H1 (cell line): ENCODE data around the gene OBSCN. TPM values are rescaled to one million over a fixed set of nuclear protein-coding genes. Genes with fewer than 3 reads are reported as not detected.

Source experiments
- CTCF ChIA-PET: fragments of 300-600 bp; sonication (Branson Sonifier 250); formaldehyde crosslinking; loops from one replicate; lab custom pipeline; 2021; ENCODE audit not compliant: partially characterized antibody; lab: Charles Lee
- POLR2A ChIA-PET: fragments of 300-600 bp; sonication (Branson Sonifier 250); formaldehyde crosslinking; loops from one replicate; lab custom pipeline; 2021; ENCODE audit warnings: inconsistent platforms; ENCODE audit not compliant: partially characterized antibody; lab: Charles Lee
- DNase-seq, 2 experiments: peaks; one replicate each; pipeline versions ENCODE4 v3.0.0 to v3.0.0-alpha.2; 2010 to 2022; ENCODE audit warnings: low spot score in 2 of 2, low read depth in 1 of 2, mixed read lengths in 1 of 2
- FAIRE-seq: peaks from 2 replicates; lab custom pipeline; 2011; peaks lifted over from hg19 to GRCh38; lab: Jason Lieb, UNC
- H2AFZ ChIP-seq: 2 replicates; pipeline ENCODE4 v1.8.1; 2012; ENCODE audit warnings: low read length, inconsistent platforms
- H2AK5ac ChIP-seq: 2 replicates; pipeline ENCODE4 v1.6.1; 2013; ENCODE audit warnings: low read depth, low read length
- H2BK120ac ChIP-seq: replicated peaks from 2 replicates; pipeline ENCODE3; 2013; ENCODE audit warnings: low read depth, low read length, inconsistent platforms
- H2BK12ac ChIP-seq: 2 replicates; pipeline ENCODE4 v1.6.1; 2013; ENCODE audit warnings: low read depth, low read length
- H2BK15ac ChIP-seq: 2 replicates; pipeline ENCODE4 v1.6.1; 2013; ENCODE audit warnings: low read length
- H2BK20ac ChIP-seq: 2 replicates; pipeline ENCODE4 v1.6.1; 2013; ENCODE audit warnings: low read length
- H2BK5ac ChIP-seq: 2 replicates; pipeline ENCODE4 v1.6.1; 2013; ENCODE audit warnings: low read depth, low read length
- H3K14ac ChIP-seq: 2 replicates; pipeline ENCODE4 v1.6.1; 2013; ENCODE audit warnings: inconsistent platforms; ENCODE audit not compliant: insufficient read length
- H3K18ac ChIP-seq: 2 replicates; pipeline ENCODE4 v1.6.1; 2013; ENCODE audit warnings: low read length; ENCODE audit errors: extremely low read depth
- H3K23ac ChIP-seq: 2 replicates; pipeline ENCODE4 v1.6.1; 2013; ENCODE audit warnings: inconsistent platforms; ENCODE audit not compliant: insufficient read length
- H3K23me2 ChIP-seq: 2 replicates; pipeline ENCODE4 v1.6.1; 2013; ENCODE audit warnings: low read depth, low read length
- H3K27ac ChIP-seq: 2 replicates; pipeline ENCODE4 v1.6.1; 2011; ENCODE audit warnings: low read depth, low read length, inconsistent platforms
- H3K27me3 ChIP-seq, 4 experiments: replicated peaks in 1 of 4; 1 replicate in 1 of 4; 2 replicates in 3 of 4; pipeline versions ENCODE4 v1.6.1 to v1.8.1; 2011 to 2013; ENCODE audit warnings: low read length in 3 of 4, mild to moderate bottlenecking in 3 of 4, inconsistent platforms in 2 of 4, mixed read lengths in 2 of 4, moderate library complexity in 1 of 4; ENCODE audit not compliant: control insufficient read depth in 3 of 4, insufficient read depth in 3 of 4; ENCODE audit errors: extremely low read depth in 1 of 4
- H3K36me3 ChIP-seq, 4 experiments: 2 replicates each; pipeline versions ENCODE4 v1.6.1 to v1.8.1; 2011 to 2013; ENCODE audit warnings: mild to moderate bottlenecking in 4 of 4, low read length in 3 of 4, moderate library complexity in 2 of 4, control low read depth in 1 of 4, inconsistent platforms in 1 of 4; ENCODE audit not compliant: insufficient read depth in 4 of 4, control insufficient read depth in 2 of 4
- H3K4ac ChIP-seq: replicated peaks from 2 replicates; pipeline ENCODE3; 2013; ENCODE audit warnings: low read length, low read depth, mixed read lengths, inconsistent platforms; ENCODE audit not compliant: insufficient read length
- H3K4me1 ChIP-seq, 4 experiments: replicated peaks in 1 of 4; 1 replicate in 1 of 4; 2 replicates in 3 of 4; pipeline versions ENCODE4 v1.6.1 to v1.8.1; 2011 to 2013; ENCODE audit warnings: low read length in 3 of 4, inconsistent platforms in 2 of 4, mixed read lengths in 1 of 4; ENCODE audit not compliant: insufficient read depth in 4 of 4, control insufficient read depth in 3 of 4
- H3K4me2 ChIP-seq, 2 experiments: 2 replicates each; pipeline versions ENCODE4 v1.6.1 to v1.8.1; 2011 to 2013; ENCODE audit warnings: low read depth in 2 of 2, low read length in 2 of 2, control low read depth in 1 of 2, inconsistent platforms in 1 of 2, mild to moderate bottlenecking in 1 of 2; ENCODE audit not compliant: insufficient read depth in 1 of 2
- H3K4me3 ChIP-seq, 4 experiments: fragments of 200-600, 300-600 bp in 1 of 4; sonication (generic), shearing (Covaris generic), sonication (Bioruptor Twin) in 1 of 4; 2 replicates each; pipeline versions ENCODE4 v1.5.1 to v1.8.1; 2011 to 2016; ENCODE audit warnings: low read length in 4 of 4, low read depth in 3 of 4, control low read depth in 2 of 4, inconsistent platforms in 2 of 4, mild to moderate bottlenecking in 2 of 4, mixed read lengths in 1 of 4, moderate library complexity in 1 of 4; ENCODE audit not compliant: insufficient read depth in 2 of 4; ENCODE audit errors: extremely low read depth in 1 of 4
- H3K56ac ChIP-seq: replicated peaks from 2 replicates; pipeline ENCODE3; 2013; ENCODE audit warnings: low read depth, mild to moderate bottlenecking, mixed read lengths, low read length, inconsistent platforms; ENCODE audit not compliant: insufficient read length
- H3K79me1 ChIP-seq: 2 replicates; pipeline ENCODE4 v1.6.1; 2013; ENCODE audit warnings: low read depth, low read length, control low read depth
- H3K79me2 ChIP-seq, 2 experiments: 2 replicates each; pipeline versions ENCODE4 v1.6.1 to v1.8.1; 2012 to 2013; ENCODE audit warnings: low read length in 2 of 2, mild to moderate bottlenecking in 2 of 2, inconsistent platforms in 1 of 2; ENCODE audit not compliant: insufficient read depth in 2 of 2, control insufficient read depth in 1 of 2
- H3K9ac ChIP-seq, 4 experiments: replicated peaks in 1 of 4; 1 replicate in 1 of 4; 2 replicates in 3 of 4; pipeline versions ENCODE4 v1.6.1 to v1.8.1; 2011 to 2013; ENCODE audit warnings: low read depth in 3 of 4, low read length in 3 of 4, control low read depth in 2 of 4, mild to moderate bottlenecking in 2 of 4, moderate library complexity in 2 of 4, inconsistent platforms in 1 of 4; ENCODE audit errors: extremely low read depth in 1 of 4
- H3K9me3 ChIP-seq, 2 experiments: 2 replicates each; pipeline versions ENCODE4 v1.6.1 to v1.8.1; 2012 to 2013; ENCODE audit warnings: mild to moderate bottlenecking in 2 of 2, moderate library complexity in 2 of 2, control low read depth in 1 of 2, inconsistent platforms in 1 of 2, low read depth in 1 of 2, low read length in 1 of 2, mixed read lengths in 1 of 2; ENCODE audit not compliant: insufficient read depth in 2 of 2
- H4K20me1 ChIP-seq, 2 experiments: replicated peaks in 1 of 2; 2 replicates each; pipeline versions ENCODE3 to v1.8.1; 2011 to 2013; ENCODE audit warnings: inconsistent platforms in 2 of 2, low read length in 2 of 2, mild to moderate bottlenecking in 1 of 2; ENCODE audit not compliant: insufficient read depth in 2 of 2, control insufficient read depth in 1 of 2
- H4K5ac ChIP-seq: 2 replicates; pipeline ENCODE4 v1.6.1; 2013; ENCODE audit warnings: low read length, low read depth, mixed read lengths, inconsistent platforms; ENCODE audit not compliant: insufficient read length
- H4K8ac ChIP-seq: 2 replicates; pipeline ENCODE4 v1.8.0; 2013; ENCODE audit warnings: mild to moderate bottlenecking, moderate library complexity, low read length, inconsistent platforms; ENCODE audit not compliant: insufficient read depth; ENCODE audit errors: extremely low read depth
- H4K91ac ChIP-seq: replicated peaks from 2 replicates; pipeline ENCODE3; 2013; ENCODE audit warnings: low read length, mixed read lengths, inconsistent platforms; ENCODE audit not compliant: insufficient read length
- ASH2L ChIP-seq: fragments of 200-600, 300-600 bp; sonication (generic); IDR thresholded peaks from one replicate; pipeline ENCODE4 v1.7.1; 2017; ENCODE audit warnings: low read length
- BRCA1 ChIP-seq: IDR thresholded peaks from 2 replicates; pipeline ENCODE4 v1.6.1; 2012; ENCODE audit warnings: low read depth, low read length, improper control_type of control experiment
- CEBPB ChIP-seq: IDR thresholded peaks from 2 replicates; pipeline ENCODE4 v1.6.1; 2012; ENCODE audit warnings: low read depth, low read length
- CREB1 ChIP-seq: IDR thresholded peaks from 2 replicates; pipeline ENCODE4 v1.6.1; 2012; ENCODE audit warnings: inconsistent platforms
- HDAC2 ChIP-seq, 2 experiments: fragments of 300-600 bp in 1 of 2; sonication (generic) in 1 of 2; IDR thresholded peaks; 2 replicates each; pipeline ENCODE4 v1.6.1; 2011 to 2012; ENCODE audit warnings: low read depth in 2 of 2, low read length in 2 of 2, mild to moderate bottlenecking in 2 of 2, moderate library complexity in 2 of 2, borderline replicate concordance in 1 of 2, inconsistent platforms in 1 of 2
- HDAC6 ChIP-seq: IDR thresholded peaks from one replicate; pipeline ENCODE4 v1.7.1; 2012; ENCODE audit warnings: low read depth, mild to moderate bottlenecking, inconsistent platforms, low read length, moderate library complexity
- PHF8 ChIP-seq: fragments of 200-600 bp; sonication (generic); conservative IDR thresholded peaks from 2 replicates; pipeline ENCODE4 v1.7.1; 2012; ENCODE audit warnings: low read depth, mild to moderate bottlenecking, inconsistent platforms, low read length, moderate library complexity
- RBBP5 ChIP-seq: IDR thresholded peaks from 2 replicates; pipeline ENCODE4 v1.7.1; 2012; ENCODE audit warnings: low read depth, mild to moderate bottlenecking, inconsistent platforms, low read length, moderate library complexity, borderline replicate concordance
- RXRA ChIP-seq: IDR thresholded peaks from 2 replicates; pipeline ENCODE4 v1.6.1; 2011; ENCODE audit warnings: low read depth, mild to moderate bottlenecking, low read length, moderate library complexity; ENCODE audit not compliant: insufficient read depth
- SIN3A ChIP-seq, 2 experiments: IDR thresholded peaks in 1 of 2; conservative IDR thresholded peaks in 1 of 2; 2 replicates each; pipeline ENCODE4 v1.6.1; 2011 to 2012; ENCODE audit warnings: low read length in 2 of 2, improper control_type of control experiment in 1 of 2, low read depth in 1 of 2, mild to moderate bottlenecking in 1 of 2
- SP2 ChIP-seq: IDR thresholded peaks from 2 replicates; pipeline ENCODE4 v1.6.1; 2012; ENCODE audit warnings: mild to moderate bottlenecking, low read length, inconsistent platforms
- TAF1 ChIP-seq: IDR thresholded peaks from 2 replicates; pipeline ENCODE4 v1.6.1; 2011; ENCODE audit warnings: mild to moderate bottlenecking, low read depth, low read length
- TCF12 ChIP-seq: IDR thresholded peaks from 2 replicates; pipeline ENCODE4 v1.6.1; 2011; ENCODE audit warnings: low read depth, mild to moderate bottlenecking, low read length
- TEAD4 ChIP-seq: IDR thresholded peaks from 2 replicates; pipeline ENCODE4 v1.6.1; 2012; ENCODE audit warnings: low read depth, low read length, inconsistent platforms, mixed read lengths
- WGBS, 2 experiments: shearing (Covaris generic) in 1 of 2; methylation state at CpG; one replicate each; pipeline versions ENCODE4 v1.1.6 to v1.1.7; 2013 to 2015; ENCODE audit warnings: low lambda C conversion rate in 2 of 2, mixed read lengths in 2 of 2, inconsistent platforms in 1 of 2, low coverage in 1 of 2, missing lambda C conversion rate in 1 of 2; ENCODE audit not compliant: insufficient replicate concordance in 2 of 2, insufficient coverage in 1 of 2, insufficient read length in 1 of 2; ENCODE audit errors: extremely low coverage in 1 of 2, missing lambda C conversion rate in 1 of 2; 5-methylcytosine and 5-hydroxymethylcytosine counted together
- polyA plus RNA-seq, 7 experiments: library from polyadenylated mRNA; depleted of rRNA in 3 of 7; stranded (reverse) in 5 of 7; unstranded in 2 of 7; fragments of >200 nt in 5 of 7; fragments of 200-250 nt in 2 of 7; gene quantifications; 1 replicate in 5 of 7; 2 replicates in 1 of 7; 4 replicates in 1 of 7; pipeline versions ENCODE4 v1.2.1 to v1.2.3, GENCODE V29; 2011 to 2013; ENCODE audit warnings: missing spikeins in 2 of 7, mixed read lengths in 2 of 7
- total RNA-seq: library from RNA; stranded (reverse); fragmentation: NEBNext Ultra II Directional; extraction: Animal tissue kit (Norgen Biotek cat#: 25700); gene quantifications from 2 replicates; pipeline ENCODE4 v1.2.1, GENCODE V29; 2021

OBSCN gene
- total and polyA plus RNA-seq, 2 of the 8 experiments (the other 6 are each of a cell fraction or from before 2014, with no cell fraction given): 7.5 to 28.4 TPM

GRCh38 chr1:228364068-228364705 lies 156.3 kb downstream of the OBSCN start:
- H3K4me3 ChIP-seq: no peak overlapping the region
- no peak for TF ChIP-seq BRCA1
- TF ChIP-seq CEBPB: no peak
- TF ChIP-seq TEAD4: no peak
- TF ChIP-seq PHF8: no peak
- TF ChIP-seq TCF12: no peak
- no peak for TF ChIP-seq RBBP5
- no peak for TF ChIP-seq TAF1
- no peak for TF ChIP-seq HDAC2 (IDR thresholded peaks at IDR 0.05; ENCODE audit: borderline replicate concordance in 1 of 2, low read depth in 2 of 2, low read length in 2 of 2)
- TF ChIP-seq RXRA: no peak
- TF ChIP-seq CREB1: no peak
- TF ChIP-seq SP2: no peak
- no peak for TF ChIP-seq ASH2L
- no peak for TF ChIP-seq SIN3A (conservative IDR thresholded peaks at IDR 0.05 in 1 of 2, IDR thresholded peaks at IDR 0.05 in 1 of 2; ENCODE audit: low read depth in 1 of 2, low read length in 2 of 2)
- no peak for TF ChIP-seq HDAC6
- TF ChIP-seq, all 59 proteins: peak for 0
- Histone ChIP-seq H2AFZ (no peak overlapping the region), H3K27me3 (no peaks in the 10 kb centered on the region; a peak in 3 of 7 replicates), H3K79me2 (no peaks in the 10 kb centered on the region), H2BK20ac (no peak overlapping the region), H3K4ac (no peak overlapping the region), H3K79me1 (no peaks in the 10 kb centered on the region), H4K91ac (no peak overlapping the region), H4K20me1 (peaks cover 0 to 2% of the 10 kb centered on the region in 2 experiments), H2BK12ac (no peak overlapping the region), H3K23me2 (no peaks in the 10 kb centered on the region), H3K36me3 (no peaks in the 10 kb centered on the region), H3K9ac (no peak overlapping the region), H2AK5ac (no peak overlapping the region), H3K4me1 (peaks cover 0 to 16% (median 5%) of the 10 kb centered on the region in 4 experiments; a peak in 4 of 7 replicates), H4K5ac (no peak overlapping the region), H3K56ac (no peak overlapping the region), H3K23ac (no peak overlapping the region), H2BK120ac (no peak overlapping the region), H2BK15ac (no peak overlapping the region), H3K9me3 (no peaks in the 10 kb centered on the region), H3K4me2 (no peak overlapping the region), H3K18ac (no peak overlapping the region), H2BK5ac (no peak overlapping the region), H3K14ac (no peak overlapping the region), H3K27ac (no peak overlapping the region), H4K8ac (no peak overlapping the region)
- CTCF ChIA-PET: interaction anchor here (1.6 kb wide), 1 partner anchor 9 kb away, joined by 4 read pairs; no protein-coding TSS in a partner anchor
- WGBS, 2 experiments: 81% methylated on average over 10 of the region's 12 CpGs; no CpG with 5 or more reads in 1 of the 2 experiments
- FAIRE-seq: no peak
- DNase-seq: no peak
- POLR2A ChIA-PET: interaction anchor here (0.9 to 1.0 kb wide), 2 partner anchors 12 to 130 kb away, joined by 3 to 4 read pairs; no protein-coding TSS in a partner anchor
